Dermis microvascular lymphatic vessel endothelial cell (primary cell): Measurements from ENCODE around the gene SERINC5. TPM values are rescaled to one million over a fixed set of nuclear protein-coding genes. Genes with fewer than 3 reads are reported as not detected.
"Not testable (repeated sequence)": the region's sequence is repeated elsewhere in the genome, so short reads cannot be mapped to it uniquely, and the experiment has no call there.

Experiments
- DNase-seq, 2 donors: peaks; one replicate each; pipeline versions ENCODE4 v3.0.0 to v3.0.0-alpha.2; 2010; ENCODE audit warnings: low read depth in 2 of 2
- total RNA-seq: library from RNA; depleted of rRNA; stranded (reverse); fragments of >200 nt; gene quantifications from 2 replicates; pipeline ENCODE4 v1.2.1, GENCODE V29; 2014

SERINC5 gene
- total RNA-seq, 1 donor from 2014 or later = 14.0 TPM

DNA sequence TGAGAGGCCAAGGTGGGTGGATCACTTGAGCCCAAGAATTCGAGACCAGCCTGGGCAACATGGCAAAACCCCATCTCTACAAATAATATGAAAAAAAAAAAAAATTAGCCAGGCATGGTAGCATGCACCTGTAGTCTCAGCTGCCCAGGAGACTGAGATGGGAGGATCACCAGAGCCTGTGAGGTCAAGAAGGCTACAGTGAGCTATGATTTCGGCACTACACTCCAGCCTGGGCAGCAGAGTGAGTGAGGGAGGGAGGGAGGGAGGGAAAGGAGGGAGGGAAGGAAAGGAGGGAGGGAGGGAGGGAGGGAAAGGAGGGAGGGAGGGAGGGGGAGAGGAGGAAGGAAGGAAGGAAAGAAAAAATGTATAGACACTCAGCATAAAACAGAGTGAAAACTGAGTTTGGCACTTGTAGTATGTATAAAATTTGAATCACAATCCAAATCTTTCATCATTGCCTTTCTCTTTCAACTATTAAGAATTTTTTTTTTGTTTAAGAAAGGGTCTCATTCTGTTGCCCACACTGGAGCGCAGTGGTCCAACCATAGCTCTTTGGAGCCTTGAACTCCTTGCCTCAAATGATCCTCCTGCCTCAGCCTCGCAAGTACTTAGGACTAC lies 27.8 kb downstream of the SERINC5 start:
- no peak for DNase-seq

DNA sequence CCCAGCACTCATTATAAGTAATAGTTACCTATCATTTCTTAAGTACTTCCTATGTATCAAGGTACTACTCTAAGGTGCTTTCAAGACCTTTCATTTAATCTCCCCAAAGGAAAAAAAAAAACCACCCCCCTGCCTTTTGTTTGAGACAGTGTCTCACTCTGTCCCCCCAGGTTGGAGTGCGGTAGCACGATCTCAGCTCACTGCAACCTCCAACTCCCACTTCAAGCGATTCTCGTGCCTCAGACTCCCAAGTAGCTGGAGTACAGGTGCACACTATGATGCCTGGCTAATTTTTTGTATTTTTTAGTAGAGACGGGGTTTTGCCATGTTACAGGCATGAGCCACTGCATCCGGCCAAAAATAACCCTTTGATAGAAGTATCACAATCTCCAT lies 29.9 kb downstream of the SERINC5 start:
- no peak for DNase-seq

DNA sequence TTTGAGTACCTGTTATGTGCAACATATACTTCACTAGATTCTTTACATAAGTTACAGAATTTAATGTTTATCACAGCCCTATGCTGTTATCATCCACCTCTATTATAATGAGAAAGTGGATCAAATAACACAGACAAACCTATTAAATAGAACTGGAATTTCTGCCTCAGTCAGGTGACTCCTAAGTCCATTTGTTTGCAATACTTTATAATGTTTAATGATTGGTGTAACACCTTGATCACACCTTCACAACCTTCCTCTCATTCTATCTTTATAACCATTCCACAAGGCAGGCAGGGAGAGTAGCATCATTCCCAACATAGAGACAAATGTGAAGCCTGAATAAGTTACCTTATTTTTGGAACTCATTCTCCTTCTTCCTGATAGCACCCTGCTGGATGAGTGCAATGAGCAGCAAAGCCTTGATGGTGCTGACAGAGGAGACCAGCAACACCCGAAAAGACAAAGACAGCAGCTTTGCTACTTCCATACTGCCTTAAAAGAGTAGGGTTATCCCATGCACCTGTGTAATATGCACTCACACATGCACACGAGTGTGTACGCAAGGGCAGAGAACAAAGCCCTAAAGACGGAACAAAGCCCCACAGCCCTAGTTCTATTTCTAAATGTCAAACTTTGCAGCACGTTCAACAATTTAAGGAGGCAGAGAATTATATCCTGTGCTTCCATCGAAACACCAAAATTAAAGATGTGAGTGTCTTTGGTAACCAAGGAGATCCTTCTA lies 30.5 kb downstream of the SERINC5 start:
- no peak for DNase-seq

DNA sequence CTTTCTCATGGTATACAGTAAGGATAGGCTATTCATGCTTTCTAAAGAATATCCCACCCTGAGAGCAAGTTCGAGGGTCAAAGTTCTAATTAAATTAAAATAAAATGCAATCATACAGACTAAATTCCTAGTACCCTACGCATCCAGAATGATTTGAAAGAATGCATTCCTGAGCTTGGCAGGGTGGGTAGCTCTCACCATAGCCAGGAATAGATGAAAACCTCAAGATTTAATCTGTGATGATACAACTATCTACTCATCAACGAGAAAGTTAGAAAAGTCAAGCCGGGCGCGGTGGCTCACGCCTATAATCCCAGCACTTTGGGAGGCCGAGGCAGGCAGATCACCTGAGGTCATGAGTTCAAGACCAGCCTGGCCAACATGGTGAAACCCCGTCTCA lies 32.3 kb downstream of the SERINC5 start:
- DNase-seq = no peak

DNA sequence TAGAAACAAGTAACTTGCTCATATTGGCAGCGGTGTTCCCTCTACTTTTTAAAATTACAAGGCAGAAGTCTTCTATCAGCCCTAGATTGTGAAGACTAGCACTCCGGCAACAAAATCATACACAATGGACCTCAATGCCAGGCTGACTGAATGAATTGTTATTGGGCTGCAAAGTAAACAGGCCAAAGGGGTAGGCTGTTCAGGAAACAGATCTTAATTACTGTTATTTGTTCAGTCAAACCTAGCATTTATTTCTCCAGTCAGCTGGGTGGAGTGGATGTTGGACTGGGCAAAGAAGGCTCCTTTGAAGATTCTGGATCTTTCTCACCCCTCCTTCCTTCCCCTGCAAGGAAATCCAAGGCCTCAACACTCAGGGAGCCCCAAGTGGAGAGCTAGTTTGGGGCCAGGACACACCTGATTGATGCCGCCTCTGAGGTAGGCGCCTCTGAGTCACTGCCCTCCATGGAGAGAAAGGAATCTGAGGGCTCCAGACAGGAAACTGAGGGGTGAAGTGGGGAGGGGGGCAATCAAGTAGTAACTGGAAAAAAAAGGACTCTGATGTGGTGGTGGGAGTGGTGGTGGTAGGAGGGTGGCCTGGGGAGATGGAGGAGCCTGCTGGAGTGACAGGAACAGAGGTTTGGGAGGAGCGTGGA lies 35.5 kb downstream of the SERINC5 start:
- no peak for DNase-seq

DNA sequence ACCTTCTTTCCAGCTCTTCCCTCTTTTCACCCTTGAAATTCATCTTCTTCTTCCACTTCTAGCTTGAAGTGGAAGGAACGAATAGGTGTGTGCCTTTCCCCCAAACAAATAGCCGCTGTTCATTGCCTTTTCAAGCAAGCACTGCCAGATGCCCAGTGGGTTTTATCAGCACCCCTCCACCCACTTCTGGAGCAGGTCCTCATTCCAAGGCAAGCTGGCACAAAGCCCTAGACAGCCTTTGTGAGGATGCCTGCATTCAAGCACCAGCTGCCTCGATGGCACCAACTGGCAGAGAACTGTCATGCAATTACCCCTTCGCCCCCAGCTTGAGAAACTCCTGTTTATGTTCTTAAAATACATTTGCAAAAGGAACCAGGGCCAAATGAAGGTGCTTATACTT lies 36.5 kb downstream of the SERINC5 start:
- DNase-seq = no peak

DNA sequence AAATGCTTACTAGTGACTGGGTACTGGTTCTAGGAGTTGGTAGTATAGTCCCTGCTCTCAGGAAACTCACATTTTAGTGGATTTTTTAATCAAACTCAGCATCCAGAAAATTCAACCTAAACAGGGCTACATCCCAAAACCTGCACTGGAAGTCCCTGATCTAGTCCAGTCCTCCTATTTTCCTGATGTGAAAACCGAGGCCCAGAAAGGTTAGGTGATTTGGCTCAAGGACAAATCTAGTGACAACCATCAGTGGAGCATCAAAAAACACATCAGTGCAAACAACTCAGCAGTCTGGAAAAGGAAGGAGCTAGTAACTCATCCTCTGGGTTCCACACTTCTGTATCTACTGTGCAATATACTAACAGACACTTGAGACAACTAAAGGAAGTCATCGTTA lies 38.2 kb downstream of the SERINC5 start:
- DNase-seq = no peak

DNA sequence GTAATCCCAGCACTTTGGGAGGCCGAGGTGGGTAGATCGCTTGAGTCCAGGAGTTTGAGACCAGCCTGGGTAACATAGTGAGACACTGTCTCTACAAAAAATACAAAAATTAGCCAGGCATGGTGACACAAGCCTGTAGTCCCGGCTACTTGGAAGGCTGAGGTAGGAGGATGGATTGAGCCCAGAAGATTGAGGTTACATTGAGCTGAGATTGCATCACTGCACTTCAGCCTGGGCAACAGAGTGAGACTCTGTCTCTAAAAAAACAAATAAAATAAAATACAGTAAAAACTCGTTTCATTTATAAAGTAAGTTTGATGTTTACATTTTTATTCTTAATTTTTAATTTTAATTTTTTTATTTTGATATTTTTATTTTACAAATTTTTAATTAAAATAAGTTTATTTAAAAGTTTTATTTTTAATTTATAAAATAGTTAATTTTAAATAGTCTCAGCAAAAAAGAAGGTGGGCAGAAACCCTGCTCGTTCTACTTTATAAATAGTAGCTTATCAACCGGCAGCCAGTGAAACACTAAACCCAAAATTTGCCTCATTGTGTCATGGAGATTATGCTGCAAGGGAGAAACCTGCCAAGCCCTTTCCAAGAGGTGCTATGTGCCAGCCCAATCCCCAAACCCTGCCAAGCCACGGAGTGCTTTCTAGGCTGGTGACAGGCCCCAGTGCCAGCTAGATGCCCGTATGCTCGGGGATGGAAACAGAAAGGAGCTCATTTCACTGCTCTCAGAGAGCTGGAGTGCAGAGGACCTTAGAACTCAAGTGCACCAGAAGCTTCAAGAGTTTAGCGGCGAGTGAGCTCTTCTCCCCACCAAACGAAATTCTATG lies 38.9 kb downstream of the SERINC5 start:
- DNase-seq = no peak

DNA sequence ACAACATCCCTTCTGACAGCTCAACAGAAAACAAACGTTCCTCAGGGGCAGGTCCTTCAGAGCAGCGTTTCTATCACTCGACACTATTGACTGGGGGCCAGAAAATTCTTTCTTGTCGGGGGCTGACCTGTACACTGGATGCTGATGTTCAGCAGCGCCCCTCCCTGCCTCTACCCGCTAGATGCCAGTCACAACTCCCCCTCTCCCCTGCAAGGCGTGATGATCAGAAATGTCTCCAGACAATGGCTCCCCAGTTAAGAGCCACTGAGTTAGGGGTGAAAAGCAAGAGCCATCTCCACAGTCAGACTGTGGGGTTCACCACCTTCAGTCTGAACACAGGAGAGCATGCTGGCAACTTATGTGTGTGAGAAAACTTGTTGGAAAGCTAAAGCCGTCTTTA lies 39.8 kb downstream of the SERINC5 start:
- no peak for DNase-seq

DNA sequence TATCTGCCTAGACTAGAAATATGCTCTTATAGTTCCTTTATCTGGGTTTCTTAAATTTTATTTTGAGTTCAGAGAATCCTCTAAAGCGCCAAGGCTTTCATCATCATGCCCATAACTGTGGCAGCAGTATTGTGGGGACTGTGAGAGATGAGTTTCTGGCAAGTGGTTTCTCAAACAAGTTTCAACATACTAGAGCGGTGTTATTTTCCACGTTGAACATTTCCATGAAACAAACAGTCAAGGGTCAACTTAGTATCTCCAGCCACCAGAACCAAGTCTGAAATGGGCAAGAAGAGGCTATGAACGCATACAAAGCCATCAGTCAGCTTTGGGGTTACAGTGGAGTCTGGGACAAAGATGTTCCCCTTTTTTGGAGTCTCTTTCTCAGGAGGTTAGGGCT lies 40.3 kb downstream of the SERINC5 start:
- no peak for DNase-seq

DNA sequence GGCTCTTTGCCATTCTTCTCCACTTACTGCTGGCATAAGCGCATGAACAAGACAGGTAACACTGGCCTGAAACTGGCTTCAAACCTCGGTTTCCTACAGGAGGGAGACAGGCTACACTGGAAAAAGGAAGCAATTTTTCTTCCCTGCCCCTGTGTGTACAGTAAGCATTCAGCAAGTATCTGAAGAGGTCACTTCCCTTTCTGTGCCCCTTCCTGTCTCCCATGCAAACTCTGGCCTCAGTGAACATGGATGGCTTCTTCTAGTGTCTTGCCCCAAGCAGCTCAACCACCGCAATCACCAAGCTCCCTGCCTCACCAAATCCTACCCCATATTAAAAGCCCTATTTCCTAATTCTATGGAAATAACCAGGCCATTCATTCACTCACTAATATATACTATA lies 42.4 kb downstream of the SERINC5 start:
- DNase-seq = no peak

DNA sequence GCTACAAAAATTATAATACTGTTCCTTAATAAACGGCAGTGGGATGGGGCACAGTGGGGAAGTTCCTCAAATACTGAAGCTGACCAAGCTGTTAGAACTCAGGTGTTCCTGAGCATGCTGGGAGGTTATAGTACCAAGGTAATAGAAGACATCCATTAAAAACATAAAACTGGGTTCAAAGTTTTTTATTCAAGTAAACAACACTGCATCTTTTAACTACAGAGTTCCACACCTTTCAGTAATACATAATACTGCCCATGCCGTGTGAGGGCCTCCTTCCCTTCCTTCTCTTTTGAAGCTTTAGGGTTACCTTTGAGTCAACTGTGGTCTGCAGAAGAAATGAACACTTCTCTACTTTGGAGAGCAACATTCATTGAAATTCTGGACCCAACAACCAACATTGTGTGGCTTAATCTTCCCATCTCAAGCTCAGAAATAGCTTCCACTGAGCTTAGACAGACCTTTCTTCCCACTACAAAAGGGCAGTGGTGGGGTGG lies 43.6 kb downstream of the SERINC5 start:
- no peak for DNase-seq

DNA sequence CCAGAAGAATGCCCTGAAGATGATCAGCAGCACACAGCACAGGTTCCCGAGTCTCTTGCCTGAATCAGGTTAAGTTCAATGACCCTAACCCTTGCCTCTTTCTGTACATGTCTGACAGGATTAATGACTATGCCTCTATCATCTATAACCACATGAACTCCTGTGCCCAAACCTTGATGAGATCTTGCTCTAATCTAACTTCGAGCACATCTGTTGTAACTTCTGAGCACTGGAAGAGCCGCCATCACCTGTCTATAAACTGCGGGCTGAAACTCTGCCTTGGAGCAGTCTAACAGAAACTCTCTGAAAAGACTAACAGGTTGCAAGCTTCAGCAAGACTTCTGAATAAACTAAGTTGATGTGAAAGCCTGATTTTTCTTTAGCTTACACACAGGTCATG lies 44.5 kb downstream of the SERINC5 start:
- DNase-seq = no peak

DNA sequence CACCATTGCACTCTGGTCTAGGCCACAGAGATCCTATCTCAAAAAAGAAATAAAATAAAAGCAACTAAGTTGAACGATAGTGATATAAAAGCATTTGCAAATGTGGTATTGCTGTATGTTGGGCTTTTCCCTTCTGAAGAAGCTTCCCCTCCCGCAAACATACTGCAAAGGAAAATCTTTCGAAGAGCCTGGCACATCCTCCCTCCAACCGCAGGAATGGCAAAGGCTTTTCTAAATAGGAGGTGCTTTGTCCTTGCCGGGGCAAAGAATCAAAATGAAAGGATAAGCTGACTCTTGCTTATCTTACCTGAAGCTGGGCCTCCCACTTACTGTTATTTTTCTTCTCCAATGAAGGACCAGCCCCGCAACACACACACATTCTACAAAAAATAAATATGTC lies 45.8 kb downstream of the SERINC5 start:
- no peak for DNase-seq

DNA sequence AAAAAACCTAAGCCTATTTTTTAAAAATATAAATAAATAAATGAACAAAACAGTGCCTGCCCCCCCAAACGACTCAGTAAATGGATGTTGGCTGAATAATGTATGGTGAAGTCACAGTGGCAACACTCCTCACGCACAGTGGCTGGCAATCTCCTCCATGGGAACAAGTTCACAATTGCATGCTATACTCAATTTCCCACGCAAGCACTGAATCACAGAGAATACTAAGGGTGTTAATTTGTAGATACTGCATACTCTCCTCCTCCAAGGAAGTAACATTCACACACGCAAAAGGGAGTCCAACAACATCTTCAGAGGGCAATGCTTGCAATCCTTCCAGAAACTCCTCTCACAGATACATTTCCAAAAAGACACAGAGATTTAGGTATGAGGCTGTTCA lies 47.5 kb downstream of the SERINC5 start:
- DNase-seq = no peak

DNA sequence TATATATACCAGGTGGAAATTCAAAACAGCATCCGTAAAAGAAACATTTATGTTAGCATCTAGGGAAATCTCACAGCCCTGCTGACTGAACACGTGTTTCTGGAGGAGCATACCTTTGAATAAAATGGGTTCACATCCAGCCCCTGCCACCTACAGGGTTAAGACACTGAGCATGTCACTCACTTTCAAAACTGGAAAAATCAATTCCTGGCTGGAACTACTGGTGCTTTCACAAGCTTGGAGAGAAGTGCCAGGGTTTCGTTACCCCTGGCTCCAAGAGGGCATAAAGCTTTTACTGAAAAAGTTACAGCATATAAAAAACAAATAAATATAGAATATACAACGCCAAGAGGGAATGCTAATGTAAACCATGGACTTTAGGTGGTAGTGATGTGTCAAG lies 48.0 kb downstream of the SERINC5 start:
- no peak for DNase-seq

DNA sequence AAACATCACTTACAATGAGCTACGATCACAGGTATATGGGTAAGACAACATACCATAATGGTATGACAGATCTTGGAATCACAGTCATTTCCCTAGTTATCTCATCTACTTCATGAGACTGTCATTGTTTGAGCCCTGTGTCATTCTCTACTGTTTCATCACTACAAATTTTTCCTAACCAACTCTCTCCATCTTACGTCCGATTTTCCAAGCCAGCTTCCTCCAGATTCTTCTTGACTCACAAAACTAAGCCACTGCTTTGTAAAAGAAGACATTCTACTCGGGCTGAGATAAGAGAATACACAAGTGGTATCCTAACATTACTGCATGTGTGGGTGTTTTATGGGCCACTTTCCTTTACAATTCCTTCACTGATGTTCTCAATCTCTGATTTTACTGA lies 49.6 kb downstream of the SERINC5 start:
- no peak for DNase-seq

DNA sequence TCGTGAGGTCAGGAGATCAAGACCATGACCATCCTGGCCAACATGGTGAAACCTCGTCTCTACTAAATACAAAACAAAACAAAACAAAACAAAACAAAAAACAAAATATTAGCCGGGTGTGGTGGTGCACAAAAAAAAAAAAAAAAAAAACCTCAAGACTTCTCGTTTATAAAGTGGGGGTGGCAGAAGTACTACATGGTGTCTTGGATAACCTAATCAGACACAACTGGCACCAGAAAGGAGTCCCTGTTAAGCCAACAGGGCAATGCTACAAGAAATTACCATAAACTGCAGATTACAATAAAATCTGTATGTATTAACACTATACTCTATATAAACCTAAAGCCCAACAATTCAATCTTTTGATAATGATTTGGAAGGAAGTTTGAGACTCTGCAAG lies 50.0 kb downstream of the SERINC5 start:
- DNase-seq = no peak

DNA sequence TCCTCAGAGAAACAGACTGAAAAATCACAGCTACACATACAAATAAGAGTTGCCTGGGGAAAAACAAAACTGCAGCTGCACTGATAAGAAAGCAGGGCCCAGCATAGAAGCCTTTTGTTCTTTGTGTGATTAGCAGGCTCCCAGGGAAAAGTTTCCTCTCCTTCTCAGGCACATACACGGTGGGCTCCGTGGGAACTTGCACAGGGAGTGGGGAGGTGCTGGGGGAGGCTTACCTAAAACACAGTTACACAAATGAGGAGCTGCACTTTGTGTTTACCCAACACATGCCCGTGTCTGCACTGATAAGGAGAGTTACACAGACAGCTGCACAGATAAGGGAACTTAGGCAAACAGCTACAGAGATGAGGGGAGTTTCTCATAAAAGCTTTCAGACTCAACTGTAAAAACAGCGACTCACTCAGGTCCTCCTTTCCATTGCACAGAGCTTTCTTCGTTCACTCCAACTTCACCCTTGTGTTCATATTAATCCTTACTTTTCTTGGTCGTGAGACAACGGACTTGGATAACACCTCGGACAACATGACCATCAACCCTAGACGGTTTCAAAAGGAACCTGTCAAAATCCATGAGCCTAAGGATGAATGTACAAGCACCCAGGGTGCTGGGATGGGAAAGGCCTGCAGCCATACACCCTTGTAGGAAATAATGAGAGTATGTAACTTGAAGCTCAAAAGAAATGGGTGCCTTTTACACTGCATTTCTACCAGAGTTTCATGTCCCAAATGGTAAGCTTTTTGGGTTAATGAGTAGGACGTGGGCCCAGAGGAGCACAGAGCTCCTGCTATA lies 50.8 kb downstream of the SERINC5 start:
- no peak for DNase-seq

DNA sequence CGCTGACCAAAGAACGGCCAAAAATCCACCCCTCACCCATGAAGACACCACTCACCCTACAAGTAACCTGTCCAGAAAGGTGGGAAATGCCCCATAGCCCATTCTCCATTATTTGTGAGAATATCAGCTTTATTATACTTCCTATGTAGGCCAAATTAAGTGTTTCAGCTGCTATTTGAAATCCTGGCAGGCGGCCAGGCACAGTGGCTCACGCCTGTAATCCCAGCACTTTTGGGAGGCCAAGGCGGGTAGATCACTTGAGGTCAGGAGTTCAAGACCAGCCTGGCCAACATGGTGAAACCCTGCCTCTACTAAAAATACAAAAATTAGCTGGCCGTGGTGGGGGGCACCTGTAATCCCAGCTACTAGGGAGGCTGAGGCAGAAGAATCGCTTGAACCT lies 54.1 kb downstream of the SERINC5 start:
- DNase-seq = not testable (repeated sequence)

DNA sequence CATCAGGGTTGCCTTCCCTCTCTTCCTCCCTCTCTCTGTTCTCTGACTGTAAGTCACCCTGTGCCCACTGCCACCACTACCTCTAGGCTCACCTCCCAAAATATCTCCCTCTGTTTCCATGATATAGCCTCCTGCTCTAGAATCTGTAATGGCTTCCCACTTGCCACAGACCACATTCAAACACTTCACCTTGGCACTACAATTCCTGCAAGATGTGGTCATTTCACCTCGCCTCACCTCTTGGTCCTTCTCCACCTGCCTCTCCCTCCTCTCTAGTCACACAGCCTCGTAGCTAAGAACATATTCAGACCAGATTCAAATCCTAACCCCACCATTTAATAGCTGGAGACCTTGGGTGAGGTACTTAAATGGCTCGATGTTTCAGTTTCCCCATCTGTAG lies 56.9 kb downstream of the SERINC5 start:
- DNase-seq = no peak
